Bronchial epithelial cell (primary cell): ENCODE results near the gene IPO5. TPM values are rescaled to one million over a fixed set of nuclear protein-coding genes. Genes with fewer than 3 reads are reported as not detected.
A peak's percentile ranks its signal among the peaks of the same experiment; 100 is the strongest.
"Not testable (repeated sequence)": the region's sequence is repeated elsewhere in the genome, so short reads cannot be mapped to it uniquely, and the experiment has no call there.

ENCODE experiments used
- DNase-seq: peaks from one replicate; pipeline ENCODE4 v3.0.0-alpha.2; 2010; ENCODE audit warnings: low read depth
- FAIRE-seq: peaks from 2 replicates; lab custom pipeline; 2011; peaks lifted over from hg19 to GRCh38; lab: Jason Lieb, UNC
- H3K27me3 ChIP-seq: 2 replicates; pipeline ENCODE4 v1.5.1; 2011; ENCODE audit warnings: low read length; ENCODE audit not compliant: control insufficient read depth, insufficient read depth
- H3K36me3 ChIP-seq: 2 replicates; pipeline ENCODE4 v1.5.1; 2011; ENCODE audit warnings: low read length; ENCODE audit not compliant: control insufficient read depth, insufficient read depth
- H3K4me3 ChIP-seq: 2 replicates; pipeline ENCODE4 v1.5.1; 2011; ENCODE audit warnings: mild to moderate bottlenecking, low read depth, low read length, control low read depth
- total RNA-seq: library from RNA; depleted of rRNA; stranded (reverse); fragments of >200 nt; gene quantifications from 2 replicates; pipeline ENCODE4 v1.2.1, GENCODE V29; 2014
- TF ChIP-seq, protein P1 (sequence below): IDR thresholded peaks from 2 replicates; pipeline ENCODE4 v1.5.1; 2011; ENCODE audit warnings: mild to moderate bottlenecking, moderate library complexity, low read length, control low read depth, inconsistent platforms; ENCODE audit not compliant: insufficient read depth, severe bottlenecking

The IPO5 gene
- total RNA-seq, 1 donor from 2014 or later, result 112 TPM

GRCh38 chr13:98035373-98035772 lies 81.9 kb downstream of the IPO5 start:
- TF ChIP-seq, protein P1, sequence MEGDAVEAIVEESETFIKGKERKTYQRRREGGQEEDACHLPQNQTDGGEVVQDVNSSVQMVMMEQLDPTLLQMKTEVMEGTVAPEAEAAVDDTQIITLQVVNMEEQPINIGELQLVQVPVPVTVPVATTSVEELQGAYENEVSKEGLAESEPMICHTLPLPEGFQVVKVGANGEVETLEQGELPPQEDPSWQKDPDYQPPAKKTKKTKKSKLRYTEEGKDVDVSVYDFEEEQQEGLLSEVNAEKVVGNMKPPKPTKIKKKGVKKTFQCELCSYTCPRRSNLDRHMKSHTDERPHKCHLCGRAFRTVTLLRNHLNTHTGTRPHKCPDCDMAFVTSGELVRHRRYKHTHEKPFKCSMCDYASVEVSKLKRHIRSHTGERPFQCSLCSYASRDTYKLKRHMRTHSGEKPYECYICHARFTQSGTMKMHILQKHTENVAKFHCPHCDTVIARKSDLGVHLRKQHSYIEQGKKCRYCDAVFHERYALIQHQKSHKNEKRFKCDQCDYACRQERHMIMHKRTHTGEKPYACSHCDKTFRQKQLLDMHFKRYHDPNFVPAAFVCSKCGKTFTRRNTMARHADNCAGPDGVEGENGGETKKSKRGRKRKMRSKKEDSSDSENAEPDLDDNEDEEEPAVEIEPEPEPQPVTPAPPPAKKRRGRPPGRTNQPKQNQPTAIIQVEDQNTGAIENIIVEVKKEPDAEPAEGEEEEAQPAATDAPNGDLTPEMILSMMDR, result no peak
- no peak overlapping the region for H3K4me3 ChIP-seq
- H3K36me3 ChIP-seq, result no peaks in the 10 kb centered on the region
- FAIRE-seq, result no peak
- no peak for DNase-seq
- H3K27me3 ChIP-seq, result peaks cover 1% of the 10 kb centered on the region

GRCh38 chr13:98036564-98037302 lies 83.3 kb downstream of the IPO5 start:
- DNase-seq, H3K27me3 ChIP-seq, H3K36me3 ChIP-seq, H3K4me3 ChIP-seq, FAIRE-seq: not testable (repeated sequence)

DNA sequence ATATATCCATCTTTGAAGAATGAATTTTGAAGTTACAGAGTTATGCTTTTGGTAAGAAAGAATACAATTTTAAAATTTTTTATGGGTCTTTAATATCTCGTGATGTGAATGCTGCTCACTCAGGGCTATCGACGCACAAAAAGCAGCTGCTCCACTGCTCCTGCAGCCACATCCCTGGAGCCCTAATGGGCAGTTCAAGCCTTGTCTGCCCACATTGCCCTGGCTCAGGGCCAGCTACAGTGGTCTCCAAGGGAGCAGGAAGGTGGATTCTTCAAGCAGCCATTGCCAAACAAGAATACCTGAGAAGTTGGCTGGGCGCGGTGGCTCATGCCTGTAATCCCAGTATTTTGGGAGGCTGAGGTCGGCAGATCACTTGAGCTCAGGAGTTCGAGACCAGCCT lies 85.8 kb downstream of the IPO5 start:
- no peak for FAIRE-seq
- no peaks in the 10 kb centered on the region for H3K36me3 ChIP-seq
- H3K27me3 ChIP-seq, result peaks cover 1% of the 10 kb centered on the region
- TF ChIP-seq, protein P1, result no peak
- no peak overlapping the region for H3K4me3 ChIP-seq
- no peak for DNase-seq

- no peak for DNase-seq
- TF ChIP-seq, protein P1, result no peak
- H3K36me3 ChIP-seq, result no peaks in the 10 kb centered on the region
- FAIRE-seq, result no peak
- no peak overlapping the region for H3K4me3 ChIP-seq
- H3K27me3 ChIP-seq, result peaks cover 1% of the 10 kb centered on the region
Observed at GRCh38 chr13:98039964-98040363, 86.5 kb downstream of the IPO5 start.

GRCh38 chr13:98041081-98041820 lies 87.8 kb downstream of the IPO5 start:
- FAIRE-seq, result no peak
- DNase-seq, result peak; percentile 45
- TF ChIP-seq, protein P1, result no peak
- H3K36me3 ChIP-seq, result no peaks in the 10 kb centered on the region
- H3K27me3 ChIP-seq, result peaks cover under 1% of the 10 kb centered on the region
- no peak overlapping the region for H3K4me3 ChIP-seq

GRCh38 chr13:98044301-98044700 lies 90.8 kb downstream of the IPO5 start:
- Histone ChIP-seq H3K36me3 (no peaks in the 10 kb centered on the region), H3K27me3 (no peaks in the 10 kb centered on the region), H3K4me3 (no peak overlapping the region)
- FAIRE-seq (no peak), DNase-seq (no peak)
- TF ChIP-seq, protein P1, result no peak

DNA sequence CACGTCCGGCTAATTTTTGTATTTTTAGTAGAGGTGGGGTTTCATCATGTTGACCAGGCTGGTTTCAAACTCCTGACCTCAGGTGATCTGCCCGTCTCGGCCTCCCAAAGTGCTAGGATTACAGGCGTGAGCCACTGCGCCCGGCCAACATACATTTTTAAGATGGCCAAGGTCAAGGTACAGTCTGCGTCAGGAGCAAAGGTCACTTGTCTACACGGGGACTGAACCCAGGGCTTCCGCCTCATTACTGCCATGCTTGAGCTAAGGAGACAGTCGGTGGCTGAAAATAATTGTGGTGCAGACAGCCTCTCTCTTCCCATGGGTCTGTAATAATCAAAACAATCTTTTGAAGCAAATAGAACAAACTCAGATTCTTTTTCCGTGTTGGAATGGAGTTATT lies 94.3 kb downstream of the IPO5 start:
- not testable (repeated sequence) for DNase-seq, FAIRE-seq, H3K4me3 ChIP-seq, H3K36me3 ChIP-seq, H3K27me3 ChIP-seq
